Right lobe of liver (tissue), 4 donors: ENCODE data around the gene IGF2BP2.

Experiments
- POLR2A ChIP-seq: fragments of 450-650 bp; IDR thresholded peaks from one replicate; pipeline ENCODE4 v1.6.1; 2017; ENCODE audit warnings: antibody characterized with exemption, mild to moderate bottlenecking
- TF ChIP-seq, protein P1 (sequence below), 4 donors: fragments of 200-600 bp in 3 of 4; fragments of 450-650 bp in 1 of 4; IDR thresholded peaks; one replicate each; pipeline versions ENCODE4 v1.5.1 to v1.8.0; 2016 to 2022; ENCODE audit warnings: antibody characterized with exemption in 4 of 4, mild to moderate bottlenecking in 2 of 4
- donor health status: DM: no; HTN: no; CAD: no.
- donor health status: DM: no; HTN: no; CAD: no.
- donor health status: DM: no; HTN: yes; CAD: no.

DNA sequence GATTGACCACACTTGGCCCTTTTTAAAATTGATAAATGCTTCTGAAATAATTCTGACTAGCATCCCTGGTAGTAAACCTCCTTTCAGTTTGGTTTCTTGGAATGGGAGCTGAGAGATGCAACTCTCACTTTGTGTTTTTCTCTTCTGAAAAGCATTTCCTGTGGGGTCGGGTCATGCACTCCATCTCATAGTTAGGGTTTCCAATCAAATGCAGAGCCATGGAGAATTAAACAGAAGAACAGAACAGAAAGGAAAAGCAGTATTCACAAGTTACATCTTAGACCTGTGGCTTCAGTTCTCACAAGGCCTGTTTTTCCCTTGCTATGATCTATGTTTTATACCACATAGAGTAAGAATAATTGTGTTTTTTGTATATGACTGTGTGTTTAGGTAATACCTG lies 199.1 kb downstream of the IGF2BP2 start:
- TF ChIP-seq, protein P1, sequence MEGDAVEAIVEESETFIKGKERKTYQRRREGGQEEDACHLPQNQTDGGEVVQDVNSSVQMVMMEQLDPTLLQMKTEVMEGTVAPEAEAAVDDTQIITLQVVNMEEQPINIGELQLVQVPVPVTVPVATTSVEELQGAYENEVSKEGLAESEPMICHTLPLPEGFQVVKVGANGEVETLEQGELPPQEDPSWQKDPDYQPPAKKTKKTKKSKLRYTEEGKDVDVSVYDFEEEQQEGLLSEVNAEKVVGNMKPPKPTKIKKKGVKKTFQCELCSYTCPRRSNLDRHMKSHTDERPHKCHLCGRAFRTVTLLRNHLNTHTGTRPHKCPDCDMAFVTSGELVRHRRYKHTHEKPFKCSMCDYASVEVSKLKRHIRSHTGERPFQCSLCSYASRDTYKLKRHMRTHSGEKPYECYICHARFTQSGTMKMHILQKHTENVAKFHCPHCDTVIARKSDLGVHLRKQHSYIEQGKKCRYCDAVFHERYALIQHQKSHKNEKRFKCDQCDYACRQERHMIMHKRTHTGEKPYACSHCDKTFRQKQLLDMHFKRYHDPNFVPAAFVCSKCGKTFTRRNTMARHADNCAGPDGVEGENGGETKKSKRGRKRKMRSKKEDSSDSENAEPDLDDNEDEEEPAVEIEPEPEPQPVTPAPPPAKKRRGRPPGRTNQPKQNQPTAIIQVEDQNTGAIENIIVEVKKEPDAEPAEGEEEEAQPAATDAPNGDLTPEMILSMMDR (IDR thresholded peaks at IDR 0.05) = no peak
- no peak for TF ChIP-seq POLR2A
